ENCODE results near the gene MAB21L4. TPM values are rescaled to one million over a fixed set of nuclear protein-coding genes. Genes with fewer than 3 reads are reported as not detected.

The MAB21L4 gene
- total and polyA plus RNA-seq, 11 donors = 0.10 to 0.75 TPM; not detected in 9

DNA sequence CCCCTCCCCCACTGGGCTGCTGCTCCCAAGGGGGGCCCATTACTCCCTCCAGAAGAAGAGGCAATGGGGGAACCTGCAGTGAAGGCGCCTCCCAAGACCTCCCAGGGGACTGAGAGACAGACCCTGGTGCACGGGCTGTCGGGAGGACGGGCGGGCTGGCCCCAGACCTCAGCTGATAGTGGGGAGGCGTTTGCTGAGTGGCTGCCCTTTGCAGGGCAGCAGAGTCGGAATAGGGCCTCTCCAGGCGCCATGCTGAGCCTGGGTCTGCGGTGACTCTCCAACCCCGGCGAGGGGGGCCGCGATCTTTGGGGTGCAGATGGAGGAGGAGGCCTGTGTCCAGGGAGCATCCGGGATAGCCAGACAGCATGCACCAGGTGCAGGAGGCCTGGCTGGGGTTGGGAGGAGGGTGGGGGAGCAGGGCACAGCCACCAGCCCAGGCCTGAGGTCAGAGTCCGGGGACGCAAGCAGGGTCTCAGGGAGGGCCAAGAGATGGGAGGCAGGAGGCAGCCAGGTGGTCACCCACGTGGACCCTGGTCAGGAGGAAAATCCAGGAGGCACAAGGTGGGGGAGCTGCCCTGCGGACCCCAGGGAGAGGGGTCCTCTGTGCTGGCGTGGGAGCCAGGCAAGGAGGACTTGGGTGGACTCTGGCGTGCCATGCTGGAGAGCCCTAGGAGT, 21.2 kb upstream of the MAB21L4 start:
- peaks cover 0 to 30% (median 14%) of the 10 kb centered on the region in 9 donors for H3K27me3 ChIP-seq
- H3K27ac ChIP-seq = no peak overlapping the region
- DNase-seq = peak in 3 of 5 donors; percentile 25 to 55 (median 32)
- H3K4me3 ChIP-seq = no peak overlapping the region
- intact Hi-C loops (cut with DNase I) = loop anchor here in 5 of 10 donors (5.0 to 10.0 kb wide), 2 partner anchors 70 to 78 kb away; partner anchors contain the start of gene SNED1 (in 2 of the 5)
- H3K4me1 ChIP-seq = peaks cover 3 to 52% (median 25%) of the 10 kb centered on the region in 12 donors
- ATAC-seq = no peak
- no peaks in the 10 kb centered on the region for H3K9me3 ChIP-seq
- H3K36me3 ChIP-seq = no peaks in the 10 kb centered on the region
- TF ChIP-seq POLR2A (IDR thresholded peaks at IDR 0.05) = no peak
- TF ChIP-seq, protein P1, sequence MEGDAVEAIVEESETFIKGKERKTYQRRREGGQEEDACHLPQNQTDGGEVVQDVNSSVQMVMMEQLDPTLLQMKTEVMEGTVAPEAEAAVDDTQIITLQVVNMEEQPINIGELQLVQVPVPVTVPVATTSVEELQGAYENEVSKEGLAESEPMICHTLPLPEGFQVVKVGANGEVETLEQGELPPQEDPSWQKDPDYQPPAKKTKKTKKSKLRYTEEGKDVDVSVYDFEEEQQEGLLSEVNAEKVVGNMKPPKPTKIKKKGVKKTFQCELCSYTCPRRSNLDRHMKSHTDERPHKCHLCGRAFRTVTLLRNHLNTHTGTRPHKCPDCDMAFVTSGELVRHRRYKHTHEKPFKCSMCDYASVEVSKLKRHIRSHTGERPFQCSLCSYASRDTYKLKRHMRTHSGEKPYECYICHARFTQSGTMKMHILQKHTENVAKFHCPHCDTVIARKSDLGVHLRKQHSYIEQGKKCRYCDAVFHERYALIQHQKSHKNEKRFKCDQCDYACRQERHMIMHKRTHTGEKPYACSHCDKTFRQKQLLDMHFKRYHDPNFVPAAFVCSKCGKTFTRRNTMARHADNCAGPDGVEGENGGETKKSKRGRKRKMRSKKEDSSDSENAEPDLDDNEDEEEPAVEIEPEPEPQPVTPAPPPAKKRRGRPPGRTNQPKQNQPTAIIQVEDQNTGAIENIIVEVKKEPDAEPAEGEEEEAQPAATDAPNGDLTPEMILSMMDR (IDR thresholded peaks at IDR 0.05) = no peak
- 79 to 89% (median 83%) methylated on average over 14 to 20 of the region's 20 CpGs for WGBS, 4 donors

DNA sequence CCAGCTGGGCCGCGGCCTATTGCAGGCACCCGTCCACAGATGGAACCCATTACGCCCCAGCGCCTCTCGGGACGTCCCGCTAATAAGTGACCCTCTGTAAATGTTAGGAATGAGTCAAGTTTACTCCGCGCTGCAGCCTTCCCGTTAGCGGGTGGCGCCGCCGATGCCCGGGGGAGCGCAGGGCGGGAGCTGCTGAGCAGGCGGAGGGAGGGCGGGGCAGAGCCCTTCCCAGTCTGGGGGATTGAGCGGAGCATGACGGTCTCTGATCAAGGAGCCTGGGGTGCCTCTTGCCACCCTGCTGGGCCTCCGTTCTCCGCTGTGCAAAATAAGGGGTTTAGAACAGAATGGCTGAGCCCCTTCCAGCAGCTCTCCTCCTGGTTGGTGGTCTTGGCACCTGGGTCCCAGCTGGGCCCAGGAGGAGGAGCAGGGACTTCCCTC, 20.6 kb upstream of the MAB21L4 start:
- peak in 3 of 4 donors; percentile 23 to 73 (median 68) for ATAC-seq
- WGBS, 4 donors = 10 to 36% (median 13%) methylated on average over 4 to 24 of the region's 24 CpGs; no CpG with 5 or more reads in 1 of the 4 donors
- peak in 4 of 5 donors; percentile 58 to 87 (median 76) for DNase-seq
- Histone ChIP-seq H3K27ac (no peak overlapping the region), H3K4me1 (peaks cover 3 to 50% (median 25%) of the 10 kb centered on the region in 12 donors), H3K9me3 (no peaks in the 10 kb centered on the region), H3K36me3 (no peaks in the 10 kb centered on the region), H3K27me3 (peaks cover 0 to 30% (median 14%) of the 10 kb centered on the region in 9 donors), H3K4me3 (peak overlapping the region in 2 of 12 donors; percentile 7 to 18)
- TF ChIP-seq, protein P1 (IDR thresholded peaks at IDR 0.05) = no peak
- no peak for TF ChIP-seq POLR2A (IDR thresholded peaks at IDR 0.05)
- intact Hi-C loops (cut with DNase I) = loop anchor here in 5 of 10 donors (5.0 to 10.0 kb wide), 2 partner anchors 71 to 78 kb away; partner anchors contain the start of gene SNED1 (in 2 of the 5)

DNA sequence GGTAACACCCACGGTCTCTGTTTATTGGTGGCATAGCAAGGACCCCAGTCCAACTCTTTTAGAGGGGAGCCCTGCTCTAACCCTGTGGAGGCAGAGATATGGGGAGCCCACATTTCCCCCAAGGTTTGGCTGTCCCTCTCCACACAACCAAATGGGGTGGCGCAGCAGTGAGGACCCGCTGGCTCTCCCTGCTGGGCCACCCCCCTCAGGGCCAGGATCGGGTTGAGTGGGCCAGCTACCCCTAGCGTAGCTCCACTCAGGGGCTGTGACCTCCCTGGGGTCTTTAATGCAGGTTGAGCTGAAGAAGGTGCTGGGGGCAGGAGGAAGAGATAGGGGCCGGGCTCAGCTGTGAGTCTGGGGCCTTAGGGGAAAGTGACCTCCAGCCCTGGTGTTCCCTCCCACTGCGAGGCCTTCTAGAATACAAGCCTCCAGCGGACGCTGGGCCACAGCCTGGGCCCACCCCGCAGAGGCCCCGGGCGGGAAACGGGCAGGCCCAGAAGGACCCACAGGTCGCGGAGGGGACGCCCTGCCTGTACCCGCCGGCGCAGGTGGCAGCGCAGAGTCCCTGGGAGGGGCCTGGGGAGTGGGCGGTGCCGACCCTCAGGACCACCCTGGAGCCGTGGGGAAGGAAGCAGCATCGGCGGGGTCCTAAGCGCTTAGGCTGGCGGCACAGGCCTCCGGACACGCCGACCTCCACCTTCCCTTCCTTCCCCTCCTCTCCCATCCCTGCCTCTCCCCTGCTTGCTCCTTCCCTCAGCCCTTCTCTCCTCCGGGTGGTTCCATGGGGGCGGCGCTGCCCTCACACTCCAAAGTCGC, 19.8 kb upstream of the MAB21L4 start:
- no peak for TF ChIP-seq POLR2A (IDR thresholded peaks at IDR 0.05)
- TF ChIP-seq, protein P1 (IDR thresholded peaks at IDR 0.05) = no peak
- H3K4me3 ChIP-seq = peak overlapping the region in 1 of 12 donors; percentile 7
- peaks cover 0 to 30% (median 14%) of the 10 kb centered on the region in 9 donors for H3K27me3 ChIP-seq
- H3K4me1 ChIP-seq = peaks cover 3 to 45% (median 25%) of the 10 kb centered on the region in 12 donors
- WGBS, 4 donors = 24 to 34% (median 31%) methylated on average over 26 to 34 of the region's 34 CpGs
- no peaks in the 10 kb centered on the region for H3K9me3 ChIP-seq
- intact Hi-C loops (cut with DNase I) = loop anchor here in 6 of 10 donors (2.0 to 10.0 kb wide), 3 partner anchors 72 to 79 kb away; partner anchors contain the start of gene SNED1 (in 2 of the 6)
- no peak for ATAC-seq
- peak in 3 of 5 donors; percentile 24 to 54 (median 27) for DNase-seq
- H3K27ac ChIP-seq = peak overlapping the region in 1 of 12 donors; percentile 37
- no peaks in the 10 kb centered on the region for H3K36me3 ChIP-seq
